ENCODE measurements around the gene SYCP3. TPM values are rescaled to one million over a fixed set of nuclear protein-coding genes. Genes with fewer than 3 reads are reported as not detected.

SYCP3 gene
- total and polyA plus RNA-seq, 2 of the 13 experiments (the other 11 are each of a cell fraction or from before 2014, with no cell fraction given): not detected

- TF ChIP-seq ZNF660 (CRISPR knock-in tag; IDR thresholded peaks at IDR 0.05; ENCODE audit: borderline replicate concordance, low read depth) (no peak), ETV5 (CRISPR knock-in tag; IDR thresholded peaks at IDR 0.05; ENCODE audit: borderline replicate concordance) (peak; percentile 62; the same call in 1 of the 2 replicates), PRDM15 (CRISPR knock-in tag; IDR thresholded peaks at IDR 0.05) (no peak), PLRG1 (conservative IDR thresholded peaks at IDR 0.05) (no peak), U2AF1 (optimal IDR thresholded peaks at IDR 0.05; ENCODE audit: low read depth, low read length) (no peak), RAD51 (IDR thresholded peaks at IDR 0.05; ENCODE audit: borderline replicate concordance) (no peak), MTA1 (CRISPR knock-in tag; IDR thresholded peaks at IDR 0.05; ENCODE audit: borderline replicate concordance) (peak; percentile 52; the same call in 1 of the 2 replicates), ZNF530 (CRISPR knock-in tag; IDR thresholded peaks at IDR 0.05; ENCODE audit: low read depth) (no peak), RERE (CRISPR knock-in tag; IDR thresholded peaks at IDR 0.05; ENCODE audit: low read depth) (no peak), E2F1 (CRISPR knock-in tag; IDR thresholded peaks at IDR 0.05) (no peak), GFI1 (CRISPR knock-in tag; IDR thresholded peaks at IDR 0.05; ENCODE audit: borderline replicate concordance) (0 out of 2 replicates have a peak, but pooled peaks have one; percentile 30)
- TF ChIP-seq, protein P1, sequence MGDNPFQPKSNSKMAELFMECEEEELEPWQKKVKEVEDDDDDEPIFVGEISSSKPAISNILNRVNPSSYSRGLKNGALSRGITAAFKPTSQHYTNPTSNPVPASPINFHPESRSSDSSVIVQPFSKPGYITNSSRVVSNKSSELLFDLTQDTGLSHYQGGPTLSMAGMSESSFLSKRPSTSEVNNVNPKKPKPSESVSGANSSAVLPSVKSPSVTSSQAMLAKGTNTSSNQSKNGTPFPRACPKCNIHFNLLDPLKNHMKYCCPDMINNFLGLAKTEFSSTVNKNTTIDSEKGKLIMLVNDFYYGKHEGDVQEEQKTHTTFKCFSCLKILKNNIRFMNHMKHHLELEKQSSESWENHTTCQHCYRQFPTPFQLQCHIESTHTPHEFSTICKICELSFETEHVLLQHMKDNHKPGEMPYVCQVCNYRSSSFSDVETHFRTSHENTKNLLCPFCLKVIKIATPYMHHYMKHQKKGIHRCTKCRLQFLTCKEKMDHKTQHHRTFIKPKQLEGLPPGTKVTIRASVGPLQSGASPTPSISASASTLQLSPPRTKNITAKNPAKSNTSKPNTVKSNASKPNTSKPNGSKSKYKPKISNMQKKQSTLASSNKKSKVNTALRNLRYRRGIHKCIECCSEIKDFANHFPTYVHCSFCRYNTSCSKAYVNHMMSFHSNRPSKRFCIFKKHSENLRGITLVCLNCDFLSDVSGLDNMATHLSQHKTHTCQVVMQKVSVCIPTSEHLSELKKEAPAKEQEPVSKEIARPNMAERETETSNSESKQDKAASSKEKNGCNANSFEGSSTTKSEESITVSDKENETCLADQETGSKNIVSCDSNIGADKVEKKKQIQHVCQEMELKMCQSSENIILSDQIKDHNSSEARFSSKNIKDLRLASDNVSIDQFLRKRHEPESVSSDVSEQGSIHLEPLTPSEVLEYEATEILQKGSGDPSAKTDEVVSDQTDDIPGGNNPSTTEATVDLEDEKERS (CRISPR knock-in tag; IDR thresholded peaks at IDR 0.05): no peak
- TF ChIP-seq, protein P2, sequence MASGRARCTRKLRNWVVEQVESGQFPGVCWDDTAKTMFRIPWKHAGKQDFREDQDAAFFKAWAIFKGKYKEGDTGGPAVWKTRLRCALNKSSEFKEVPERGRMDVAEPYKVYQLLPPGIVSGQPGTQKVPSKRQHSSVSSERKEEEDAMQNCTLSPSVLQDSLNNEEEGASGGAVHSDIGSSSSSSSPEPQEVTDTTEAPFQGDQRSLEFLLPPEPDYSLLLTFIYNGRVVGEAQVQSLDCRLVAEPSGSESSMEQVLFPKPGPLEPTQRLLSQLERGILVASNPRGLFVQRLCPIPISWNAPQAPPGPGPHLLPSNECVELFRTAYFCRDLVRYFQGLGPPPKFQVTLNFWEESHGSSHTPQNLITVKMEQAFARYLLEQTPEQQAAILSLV (CRISPR knock-in tag; IDR thresholded peaks at IDR 0.05; ENCODE audit: borderline replicate concordance): no peak
Observed at GRCh38 chr12:101697930-101698799, 41.1 kb downstream of the SYCP3 start (continued).
